Measurements from ENCODE around the gene S1PR5. TPM values are rescaled to one million over a fixed set of nuclear protein-coding genes. Genes with fewer than 3 reads are reported as not detected.
"Not testable (repeated sequence)": the region's sequence is repeated elsewhere in the genome, so short reads cannot be mapped to it uniquely, and the experiment has no call there.

S1PR5 gene
- total RNA-seq, 1 donor, result 0.27 TPM

DNA sequence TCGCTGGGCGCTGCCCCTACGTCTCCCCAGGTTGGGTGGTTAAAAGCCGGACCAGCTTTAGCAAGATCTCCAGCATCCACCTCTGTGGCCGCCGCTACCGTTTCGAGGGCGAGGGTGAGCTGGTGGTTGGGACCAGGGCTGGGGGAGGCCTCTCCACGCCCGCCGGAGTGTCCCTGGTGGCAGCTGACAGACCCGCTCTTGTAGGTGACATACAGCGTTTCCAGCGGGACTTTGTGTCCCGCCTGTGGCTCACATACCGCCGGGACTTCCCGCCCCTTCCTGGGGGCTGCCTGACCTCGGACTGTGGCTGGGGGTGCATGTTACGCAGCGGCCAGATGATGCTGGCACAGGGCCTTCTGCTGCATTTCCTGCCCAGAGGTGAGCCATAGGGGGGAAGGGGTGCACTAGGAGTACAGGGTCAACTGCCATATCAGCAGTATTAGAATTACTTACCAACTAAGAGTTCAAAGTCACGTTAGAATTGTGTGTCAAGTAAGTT is 27.6 kb upstream of the S1PR5 start:
- peak overlapping the region; percentile 81 for H3K4me3 ChIP-seq (ENCODE audit: low read depth, low read length)
- DNase-seq (ENCODE audit: low read depth), result no peak
- TF ChIP-seq, protein P1, sequence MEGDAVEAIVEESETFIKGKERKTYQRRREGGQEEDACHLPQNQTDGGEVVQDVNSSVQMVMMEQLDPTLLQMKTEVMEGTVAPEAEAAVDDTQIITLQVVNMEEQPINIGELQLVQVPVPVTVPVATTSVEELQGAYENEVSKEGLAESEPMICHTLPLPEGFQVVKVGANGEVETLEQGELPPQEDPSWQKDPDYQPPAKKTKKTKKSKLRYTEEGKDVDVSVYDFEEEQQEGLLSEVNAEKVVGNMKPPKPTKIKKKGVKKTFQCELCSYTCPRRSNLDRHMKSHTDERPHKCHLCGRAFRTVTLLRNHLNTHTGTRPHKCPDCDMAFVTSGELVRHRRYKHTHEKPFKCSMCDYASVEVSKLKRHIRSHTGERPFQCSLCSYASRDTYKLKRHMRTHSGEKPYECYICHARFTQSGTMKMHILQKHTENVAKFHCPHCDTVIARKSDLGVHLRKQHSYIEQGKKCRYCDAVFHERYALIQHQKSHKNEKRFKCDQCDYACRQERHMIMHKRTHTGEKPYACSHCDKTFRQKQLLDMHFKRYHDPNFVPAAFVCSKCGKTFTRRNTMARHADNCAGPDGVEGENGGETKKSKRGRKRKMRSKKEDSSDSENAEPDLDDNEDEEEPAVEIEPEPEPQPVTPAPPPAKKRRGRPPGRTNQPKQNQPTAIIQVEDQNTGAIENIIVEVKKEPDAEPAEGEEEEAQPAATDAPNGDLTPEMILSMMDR (IDR thresholded peaks at IDR 0.05; ENCODE audit: insufficient read depth, low read length), result no peak

DNA sequence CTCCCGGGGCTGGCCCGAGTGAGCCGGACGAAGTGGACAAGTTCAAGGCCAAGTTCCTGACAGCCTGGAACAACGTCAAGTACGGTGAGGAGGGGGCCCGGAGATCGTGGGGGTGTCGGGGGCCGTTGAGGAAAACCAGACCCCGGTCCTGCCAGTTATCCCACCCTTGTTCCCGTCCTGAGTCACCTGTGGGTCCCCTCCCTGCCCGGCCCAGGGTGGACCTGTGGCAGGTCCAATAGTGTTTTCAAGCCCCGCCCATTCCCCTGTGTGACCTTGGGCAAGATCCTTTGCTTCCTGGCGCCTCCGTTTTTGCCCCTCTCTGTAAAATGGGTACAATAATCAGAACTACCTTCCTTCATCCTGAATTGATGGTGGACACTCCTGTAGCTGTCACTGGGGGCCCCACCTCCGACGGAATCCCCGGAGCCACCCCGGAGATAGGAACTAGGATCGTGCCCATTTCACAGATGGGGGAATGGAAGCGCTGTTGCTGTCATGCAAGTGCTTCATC is 27.1 kb upstream of the S1PR5 start:
- TF ChIP-seq, protein P1 (IDR thresholded peaks at IDR 0.05; ENCODE audit: insufficient read depth, low read length), result no peak
- DNase-seq (ENCODE audit: low read depth), result no peak
- H3K4me3 ChIP-seq (ENCODE audit: low read depth, low read length), result peak overlapping the region; percentile 81

DNA sequence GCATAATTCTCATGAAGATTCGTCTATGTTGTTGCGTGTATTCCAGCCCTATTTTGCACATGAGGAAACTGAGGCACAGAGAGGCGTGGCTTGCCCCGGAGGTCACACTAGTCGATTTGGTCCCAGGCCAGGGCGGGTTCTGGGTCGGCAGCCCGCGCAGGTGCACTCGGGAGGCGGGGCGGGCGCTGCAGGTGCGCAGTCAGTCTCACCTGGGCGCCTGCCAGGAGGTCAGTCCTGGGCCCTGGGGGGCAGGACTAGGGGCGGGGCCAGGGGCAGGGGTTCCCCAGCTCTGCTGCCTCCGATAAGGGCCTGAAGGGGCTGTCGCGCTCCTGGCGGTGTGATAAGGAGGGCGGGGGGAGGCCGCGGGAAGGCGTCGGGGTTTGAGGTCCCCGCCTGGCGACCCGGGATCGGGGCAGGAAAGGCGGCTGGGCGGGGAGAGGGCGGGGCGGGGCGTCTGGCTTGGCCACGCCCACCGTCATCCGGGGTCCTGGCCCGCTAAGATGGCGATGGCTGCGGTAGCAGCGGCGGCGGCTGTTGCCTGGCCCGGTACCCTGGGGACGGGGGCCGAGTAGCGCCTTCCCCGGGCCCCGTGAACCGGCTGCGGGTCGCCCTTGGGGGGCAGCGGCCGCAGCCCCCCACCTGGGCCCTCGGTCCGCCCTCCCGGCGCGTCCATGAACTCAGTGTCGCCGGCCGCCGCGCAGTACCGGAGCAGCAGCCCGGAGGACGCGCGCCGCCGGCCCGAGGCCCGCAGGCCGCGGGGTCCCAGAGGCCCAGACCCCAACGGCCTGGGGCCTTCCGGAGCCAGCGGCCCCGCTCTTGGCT is 26.4 kb upstream of the S1PR5 start, which contains the start of gene ATG4D:
Gene ATG4D, plus strand, starts transcription at position 485 of the 822 bp plus-strand sequence. Its CDS starts 187 bp downstream, at position 672.
- TF ChIP-seq, protein P1 (IDR thresholded peaks at IDR 0.05; ENCODE audit: insufficient read depth, low read length), result no peak
- peak; percentile 53 for DNase-seq (ENCODE audit: low read depth)

DNA sequence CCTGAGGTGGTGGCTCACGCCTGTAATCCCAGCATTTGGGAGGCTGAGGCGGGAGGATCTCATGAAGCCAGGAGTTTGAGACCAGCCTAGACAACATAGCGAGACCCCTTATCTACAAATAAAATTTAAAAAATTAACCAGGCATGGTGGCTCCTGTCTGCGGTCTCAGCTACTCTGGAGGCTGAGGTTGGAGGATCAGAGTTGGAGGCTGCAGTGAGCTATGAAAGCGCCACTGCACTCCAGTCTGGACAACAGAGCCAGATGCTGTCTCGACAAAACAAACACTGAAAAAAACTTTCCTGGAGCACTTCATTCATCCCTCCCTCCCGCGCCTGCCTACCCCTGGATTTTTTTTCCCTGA is 25.8 kb upstream of the S1PR5 start:
- H3K4me3 ChIP-seq (ENCODE audit: low read depth, low read length), result no peak overlapping the region
- no peak for DNase-seq (ENCODE audit: low read depth)
- TF ChIP-seq, protein P1 (IDR thresholded peaks at IDR 0.05; ENCODE audit: insufficient read depth, low read length), result no peak

More for the DNA sequence above, 26.4 kb upstream of the S1PR5 start, which contains the start of gene ATG4D:
- H3K4me3 ChIP-seq (ENCODE audit: low read depth, low read length), result peak within 1 kb of the TSS; percentile 81

DNA sequence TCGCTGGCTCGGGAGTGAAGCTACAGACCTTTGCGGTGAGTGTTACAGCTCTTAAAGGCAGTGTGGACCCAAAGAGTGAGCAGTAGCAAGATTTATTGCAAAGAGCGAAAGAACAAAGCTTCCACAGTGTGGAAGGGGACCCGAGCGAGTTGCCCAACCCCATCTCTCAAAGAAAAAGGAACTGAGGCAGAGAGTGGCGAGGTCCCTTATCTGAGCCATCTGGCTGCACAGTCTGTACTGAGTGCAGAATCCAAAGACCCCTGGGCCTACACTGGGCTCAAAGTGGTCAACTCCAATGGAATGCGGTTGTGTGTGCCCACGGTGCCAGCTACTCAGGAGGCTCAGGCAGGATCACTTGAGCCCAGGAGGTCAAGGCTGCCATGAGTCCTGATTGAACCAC is 21.8 kb upstream of the S1PR5 start:
- DNase-seq (ENCODE audit: low read depth); H3K4me3 ChIP-seq (ENCODE audit: low read depth, low read length): not testable (repeated sequence)

DNA sequence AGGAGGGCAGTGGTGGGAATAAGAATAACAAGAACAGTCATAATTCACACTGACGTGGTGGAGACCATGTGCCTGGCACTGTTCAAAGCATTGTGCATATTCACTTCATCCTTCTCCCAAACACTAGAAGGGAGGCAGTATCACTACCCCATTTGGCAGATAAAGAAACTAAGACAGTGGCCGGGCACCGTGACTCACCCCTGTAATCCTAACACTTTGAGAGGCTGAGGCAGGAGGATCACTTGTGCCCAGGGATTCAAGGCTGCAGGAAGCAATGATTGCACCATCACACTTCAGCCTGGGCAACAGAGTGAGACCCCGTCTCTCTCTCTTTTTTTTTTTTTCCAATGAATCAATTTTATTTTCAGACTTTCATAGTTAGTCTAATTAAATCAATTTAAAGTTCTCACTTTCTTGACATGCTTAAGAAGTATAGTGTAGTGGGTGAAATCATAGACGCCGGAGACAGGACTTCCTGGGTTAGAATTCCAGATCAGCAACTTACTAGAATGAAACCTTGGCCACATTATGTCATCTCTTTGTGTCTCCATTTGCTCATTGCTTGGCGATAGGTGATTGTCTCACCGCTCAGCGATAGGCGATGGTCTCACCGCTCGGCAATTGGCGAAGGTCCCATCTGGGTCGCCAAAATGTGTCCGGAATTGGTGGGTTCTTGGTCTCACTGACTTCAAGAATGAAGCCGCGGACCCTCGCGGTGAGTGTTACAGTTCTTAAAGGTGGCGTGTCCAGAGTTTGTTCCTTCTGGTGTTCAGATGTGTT is 21.1 kb upstream of the S1PR5 start:
- no peak for DNase-seq (ENCODE audit: low read depth)
- TF ChIP-seq, protein P1 (IDR thresholded peaks at IDR 0.05; ENCODE audit: insufficient read depth, low read length), result no peak

DNA sequence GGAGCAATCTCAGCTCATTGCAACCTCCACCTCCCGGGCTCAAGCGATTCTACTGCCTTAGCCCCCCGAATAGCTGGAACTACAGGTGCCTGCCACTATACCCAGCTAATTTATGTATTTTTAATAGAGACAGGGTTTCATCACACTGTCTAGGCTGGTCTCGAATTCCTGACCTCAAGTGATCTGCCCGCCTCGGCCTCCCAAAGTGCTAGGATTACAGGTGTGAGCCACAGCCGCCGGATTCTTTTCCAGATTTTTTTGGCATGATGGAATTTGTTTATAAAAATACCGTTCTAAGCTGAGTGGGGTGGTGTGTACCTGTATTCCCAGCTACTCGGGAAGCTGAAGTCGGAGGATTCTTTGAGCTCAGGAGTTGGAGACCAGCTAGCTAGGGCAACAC is 20.4 kb upstream of the S1PR5 start:
- no peak for DNase-seq (ENCODE audit: low read depth)
- TF ChIP-seq, protein P1 (IDR thresholded peaks at IDR 0.05; ENCODE audit: insufficient read depth, low read length), result no peak
- H3K4me3 ChIP-seq (ENCODE audit: low read depth, low read length), result no peak overlapping the region

More for the DNA sequence above, 21.1 kb upstream of the S1PR5 start:
- no peak overlapping the region for H3K4me3 ChIP-seq (ENCODE audit: low read depth, low read length)
